Measurements from ENCODE around the gene TNFRSF21.
"Not testable (repeated sequence)": the region's sequence is repeated elsewhere in the genome, so short reads cannot be mapped to it uniquely, and the experiment has no call there.

Gene TNFRSF21

GRCh38 chr6:47345761-47346160 is 36.1 kb upstream of the TNFRSF21 start:
- Histone ChIP-seq H3K4me1 (ENCODE audit: insufficient read depth, low read length) (no peaks in the 10 kb centered on the region), H3K9ac (ENCODE audit: low read depth, low read length) (no peak overlapping the region), H3K4me3 (ENCODE audit: low read length) (no peak overlapping the region), H3K27me3 (ENCODE audit: insufficient read depth, low read length) (no peaks in the 10 kb centered on the region), H3K9me3 (ENCODE audit: insufficient read depth, low read depth, low read length) (no peaks in the 10 kb centered on the region), H3K36me3 (ENCODE audit: insufficient read depth, low read length) (no peaks in the 10 kb centered on the region), H3K27ac (ENCODE audit: low read depth, low read length) (no peak overlapping the region)
- WGBS = 88% methylated on average over 4 of the region's 4 CpGs

- H3K27me3 ChIP-seq (ENCODE audit: insufficient read depth, low read length) = no peaks in the 10 kb centered on the region
- no peaks in the 10 kb centered on the region for H3K4me1 ChIP-seq (ENCODE audit: insufficient read depth, low read length)
- no peak overlapping the region for H3K4me3 ChIP-seq (ENCODE audit: low read length)
- H3K27ac ChIP-seq (ENCODE audit: low read depth, low read length) = no peak overlapping the region
- WGBS = 86% methylated on average over 1 of the region's 1 CpG
- H3K9me3 ChIP-seq (ENCODE audit: insufficient read depth, low read depth, low read length) = no peaks in the 10 kb centered on the region
- no peak overlapping the region for H3K9ac ChIP-seq (ENCODE audit: low read depth, low read length)
- H3K36me3 ChIP-seq (ENCODE audit: insufficient read depth, low read length) = no peaks in the 10 kb centered on the region
Measured at GRCh38 chr6:47344022-47344421, 34.3 kb upstream of the TNFRSF21 start.

GRCh38 chr6:47343600-47343999 is 33.9 kb upstream of the TNFRSF21 start:
- 91% methylated on average over 4 of the region's 4 CpGs for WGBS
- Histone ChIP-seq H3K36me3 (ENCODE audit: insufficient read depth, low read length) (no peaks in the 10 kb centered on the region), H3K9ac (ENCODE audit: low read depth, low read length) (no peak overlapping the region), H3K27ac (ENCODE audit: low read depth, low read length) (no peak overlapping the region), H3K27me3 (ENCODE audit: insufficient read depth, low read length) (no peaks in the 10 kb centered on the region), H3K9me3 (ENCODE audit: insufficient read depth, low read depth, low read length) (no peaks in the 10 kb centered on the region), H3K4me1 (ENCODE audit: insufficient read depth, low read length) (no peaks in the 10 kb centered on the region), H3K4me3 (ENCODE audit: low read length) (no peak overlapping the region)

GRCh38 chr6:47342824-47343223 is 33.1 kb upstream of the TNFRSF21 start:
- H3K36me3 ChIP-seq (ENCODE audit: insufficient read depth, low read length) = no peaks in the 10 kb centered on the region
- 90% methylated on average over 8 of the region's 8 CpGs for WGBS

GRCh38 chr6:47337519-47337918 is 27.8 kb upstream of the TNFRSF21 start:
- Histone ChIP-seq H3K4me1 (ENCODE audit: insufficient read depth, low read length) (no peaks in the 10 kb centered on the region), H3K27me3 (ENCODE audit: insufficient read depth, low read length) (no peaks in the 10 kb centered on the region), H3K9me3 (ENCODE audit: insufficient read depth, low read depth, low read length) (no peaks in the 10 kb centered on the region), H3K4me3 (ENCODE audit: low read length) (no peak overlapping the region), H3K36me3 (ENCODE audit: insufficient read depth, low read length) (no peaks in the 10 kb centered on the region), H3K9ac (ENCODE audit: low read depth, low read length) (no peak overlapping the region), H3K27ac (ENCODE audit: low read depth, low read length) (no peak overlapping the region)
- 97% methylated on average over 2 of the region's 2 CpGs for WGBS

More at GRCh38 chr6:47342824-47343223, 33.1 kb upstream of the TNFRSF21 start:
- Histone ChIP-seq H3K27me3 (ENCODE audit: insufficient read depth, low read length) (no peaks in the 10 kb centered on the region), H3K9ac (ENCODE audit: low read depth, low read length) (no peak overlapping the region), H3K4me3 (ENCODE audit: low read length) (no peak overlapping the region), H3K27ac (ENCODE audit: low read depth, low read length) (no peak overlapping the region), H3K9me3 (ENCODE audit: insufficient read depth, low read depth, low read length) (no peaks in the 10 kb centered on the region), H3K4me1 (ENCODE audit: insufficient read depth, low read length) (no peaks in the 10 kb centered on the region)

GRCh38 chr6:47336334-47336733 is 26.6 kb upstream of the TNFRSF21 start:
- no peak overlapping the region for H3K4me3 ChIP-seq (ENCODE audit: low read length)
- H3K9me3 ChIP-seq (ENCODE audit: insufficient read depth, low read depth, low read length) = no peaks in the 10 kb centered on the region
- no peaks in the 10 kb centered on the region for H3K27me3 ChIP-seq (ENCODE audit: insufficient read depth, low read length)

GRCh38 chr6:47335466-47335865 is 25.8 kb upstream of the TNFRSF21 start:
- Histone ChIP-seq H3K27me3 (ENCODE audit: insufficient read depth, low read length) (no peaks in the 10 kb centered on the region), H3K9ac (ENCODE audit: low read depth, low read length) (no peak overlapping the region), H3K27ac (ENCODE audit: low read depth, low read length) (no peak overlapping the region), H3K36me3 (ENCODE audit: insufficient read depth, low read length) (no peaks in the 10 kb centered on the region), H3K4me1 (ENCODE audit: insufficient read depth, low read length) (no peaks in the 10 kb centered on the region), H3K4me3 (ENCODE audit: low read length) (no peak overlapping the region), H3K9me3 (ENCODE audit: insufficient read depth, low read depth, low read length) (no peaks in the 10 kb centered on the region)
- 91% methylated on average over 6 of the region's 6 CpGs for WGBS

More at GRCh38 chr6:47336334-47336733, 26.6 kb upstream of the TNFRSF21 start:
- H3K9ac ChIP-seq (ENCODE audit: low read depth, low read length) = no peak overlapping the region
- H3K4me1 ChIP-seq (ENCODE audit: insufficient read depth, low read length) = no peaks in the 10 kb centered on the region
- H3K36me3 ChIP-seq (ENCODE audit: insufficient read depth, low read length) = no peaks in the 10 kb centered on the region
- H3K27ac ChIP-seq (ENCODE audit: low read depth, low read length) = no peak overlapping the region

GRCh38 chr6:47334334-47334733 is 24.6 kb upstream of the TNFRSF21 start:
- Histone ChIP-seq H3K9me3 (ENCODE audit: insufficient read depth, low read depth, low read length) (no peaks in the 10 kb centered on the region), H3K36me3 (ENCODE audit: insufficient read depth, low read length) (no peaks in the 10 kb centered on the region), H3K27me3 (ENCODE audit: insufficient read depth, low read length) (no peaks in the 10 kb centered on the region), H3K4me3 (ENCODE audit: low read length) (no peak overlapping the region), H3K4me1 (ENCODE audit: insufficient read depth, low read length) (no peaks in the 10 kb centered on the region), H3K27ac (ENCODE audit: low read depth, low read length) (no peak overlapping the region), H3K9ac (ENCODE audit: low read depth, low read length) (no peak overlapping the region)

GRCh38 chr6:47328606-47329005 is 18.9 kb upstream of the TNFRSF21 start:
- H3K9me3 ChIP-seq (ENCODE audit: insufficient read depth, low read depth, low read length); H3K9ac ChIP-seq (ENCODE audit: low read depth, low read length); H3K4me1 ChIP-seq (ENCODE audit: insufficient read depth, low read length); H3K27ac ChIP-seq (ENCODE audit: low read depth, low read length); H3K4me3 ChIP-seq (ENCODE audit: low read length); H3K36me3 ChIP-seq (ENCODE audit: insufficient read depth, low read length); H3K27me3 ChIP-seq (ENCODE audit: insufficient read depth, low read length): not testable (repeated sequence)
- WGBS = 95% methylated on average over 3 of the region's 3 CpGs

- 88% methylated on average over 4 of the region's 4 CpGs for WGBS
- not testable (repeated sequence) for H3K36me3 ChIP-seq (ENCODE audit: insufficient read depth, low read length); H3K4me3 ChIP-seq (ENCODE audit: low read length); H3K9me3 ChIP-seq (ENCODE audit: insufficient read depth, low read depth, low read length); H3K27me3 ChIP-seq (ENCODE audit: insufficient read depth, low read length); H3K9ac ChIP-seq (ENCODE audit: low read depth, low read length); H3K27ac ChIP-seq (ENCODE audit: low read depth, low read length); H3K4me1 ChIP-seq (ENCODE audit: insufficient read depth, low read length)
Measured at GRCh38 chr6:47328139-47328538, 18.4 kb upstream of the TNFRSF21 start.

- no peak overlapping the region for H3K9ac ChIP-seq (ENCODE audit: low read depth, low read length)
- H3K27me3 ChIP-seq (ENCODE audit: insufficient read depth, low read length) = no peaks in the 10 kb centered on the region
- no peaks in the 10 kb centered on the region for H3K36me3 ChIP-seq (ENCODE audit: insufficient read depth, low read length)
- H3K4me1 ChIP-seq (ENCODE audit: insufficient read depth, low read length) = peaks cover 2% of the 10 kb centered on the region; the same call in 1 of the 2 replicates
- no peak overlapping the region for H3K27ac ChIP-seq (ENCODE audit: low read depth, low read length)
- no peaks in the 10 kb centered on the region for H3K9me3 ChIP-seq (ENCODE audit: insufficient read depth, low read depth, low read length)
- H3K4me3 ChIP-seq (ENCODE audit: low read length) = no peak overlapping the region
- 92% methylated on average over 1 of the region's 1 CpG for WGBS
Measured at GRCh38 chr6:47323887-47324286, 14.2 kb upstream of the TNFRSF21 start.

GRCh38 chr6:47323321-47323720 is 13.6 kb upstream of the TNFRSF21 start:
- Histone ChIP-seq H3K27me3 (ENCODE audit: insufficient read depth, low read length) (no peaks in the 10 kb centered on the region), H3K4me3 (ENCODE audit: low read length) (no peak overlapping the region), H3K4me1 (ENCODE audit: insufficient read depth, low read length) (peaks cover 2% of the 10 kb centered on the region; the same call in 1 of the 2 replicates), H3K9me3 (ENCODE audit: insufficient read depth, low read depth, low read length) (no peaks in the 10 kb centered on the region), H3K27ac (ENCODE audit: low read depth, low read length) (no peak overlapping the region), H3K9ac (ENCODE audit: low read depth, low read length) (no peak overlapping the region), H3K36me3 (ENCODE audit: insufficient read depth, low read length) (no peaks in the 10 kb centered on the region)
- WGBS = 94% methylated on average over 2 of the region's 2 CpGs
